ENCODE measurements around the gene PRKAG2. TPM values are rescaled to one million over a fixed set of nuclear protein-coding genes. Genes with fewer than 3 reads are reported as not detected.

The PRKAG2 gene
- total RNA-seq, 1 donor from 2014 or later = 15.7 TPM

DNA sequence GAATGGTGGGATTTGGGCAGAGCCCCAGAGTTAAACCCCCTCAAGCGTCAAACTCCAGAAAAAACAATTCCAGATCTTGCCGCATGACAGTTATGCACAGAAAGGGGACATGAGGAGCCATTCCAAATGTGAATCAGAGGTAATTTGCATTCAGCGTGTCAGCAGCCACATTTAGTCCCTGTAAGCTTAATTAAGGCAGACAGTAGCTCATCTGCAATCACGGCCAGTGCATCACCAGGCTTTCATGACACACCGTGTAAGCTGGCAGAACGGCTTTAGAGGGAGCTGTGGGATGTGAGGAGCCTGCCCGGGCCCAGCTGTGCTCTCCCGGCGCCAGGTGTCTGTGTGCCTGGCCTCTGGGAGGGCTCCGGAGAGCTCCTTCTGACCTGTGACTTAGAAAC, 18.7 kb upstream of the PRKAG2 start:
- Mint-ChIP-seq H3K27me3 (ENCODE audit: low read depth) (peaks cover 74% of the 10 kb centered on the region), H3K36me3 (no peaks in the 10 kb centered on the region), H3K4me1 (peaks cover 31% of the 10 kb centered on the region), H3K9me3 (no peaks in the 10 kb centered on the region), H3K27ac (no peak overlapping the region), H3K4me3 (no peak overlapping the region)
- DNase-seq (ENCODE audit: low spot score in 2 of 2, unreplicated experiment in 2 of 2) = no peak
- TF ChIP-seq, protein P1, sequence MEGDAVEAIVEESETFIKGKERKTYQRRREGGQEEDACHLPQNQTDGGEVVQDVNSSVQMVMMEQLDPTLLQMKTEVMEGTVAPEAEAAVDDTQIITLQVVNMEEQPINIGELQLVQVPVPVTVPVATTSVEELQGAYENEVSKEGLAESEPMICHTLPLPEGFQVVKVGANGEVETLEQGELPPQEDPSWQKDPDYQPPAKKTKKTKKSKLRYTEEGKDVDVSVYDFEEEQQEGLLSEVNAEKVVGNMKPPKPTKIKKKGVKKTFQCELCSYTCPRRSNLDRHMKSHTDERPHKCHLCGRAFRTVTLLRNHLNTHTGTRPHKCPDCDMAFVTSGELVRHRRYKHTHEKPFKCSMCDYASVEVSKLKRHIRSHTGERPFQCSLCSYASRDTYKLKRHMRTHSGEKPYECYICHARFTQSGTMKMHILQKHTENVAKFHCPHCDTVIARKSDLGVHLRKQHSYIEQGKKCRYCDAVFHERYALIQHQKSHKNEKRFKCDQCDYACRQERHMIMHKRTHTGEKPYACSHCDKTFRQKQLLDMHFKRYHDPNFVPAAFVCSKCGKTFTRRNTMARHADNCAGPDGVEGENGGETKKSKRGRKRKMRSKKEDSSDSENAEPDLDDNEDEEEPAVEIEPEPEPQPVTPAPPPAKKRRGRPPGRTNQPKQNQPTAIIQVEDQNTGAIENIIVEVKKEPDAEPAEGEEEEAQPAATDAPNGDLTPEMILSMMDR (IDR thresholded peaks at IDR 0.05; ENCODE audit: unreplicated experiment) = no peak

DNA sequence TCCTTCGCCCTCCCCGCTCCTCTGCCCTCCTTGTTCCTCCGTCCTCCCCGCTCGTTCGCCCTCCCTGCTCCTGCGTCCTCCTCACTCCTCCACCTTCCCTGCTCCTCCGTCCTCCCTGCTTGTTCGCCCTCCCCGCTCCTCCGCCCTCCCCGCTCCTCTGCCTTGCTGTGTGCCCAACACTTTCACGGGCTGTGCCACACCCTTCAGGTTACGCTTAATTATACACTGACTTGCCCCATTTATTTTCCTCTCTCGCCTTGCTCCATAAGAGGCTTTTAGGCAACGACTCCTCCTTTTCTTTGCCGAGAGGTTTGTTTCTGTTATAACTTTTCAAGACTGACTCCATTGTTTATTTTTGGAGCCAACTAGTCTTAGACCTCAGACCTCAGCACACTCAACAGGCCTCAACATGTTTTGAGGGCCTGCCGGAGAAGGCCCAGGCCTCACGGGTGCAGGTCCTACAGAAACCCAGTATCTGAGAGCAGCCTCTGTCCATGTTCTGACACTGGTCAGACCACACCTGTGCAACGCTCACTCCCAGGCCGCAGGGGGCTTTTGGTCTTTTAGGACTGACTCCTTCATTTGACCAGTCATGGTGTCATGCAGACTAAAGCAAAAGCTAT, 18.2 kb upstream of the PRKAG2 start:
- Mint-ChIP-seq H3K9me3 (no peaks in the 10 kb centered on the region), H3K4me3 (no peak overlapping the region), H3K27ac (no peak overlapping the region), H3K27me3 (ENCODE audit: low read depth) (peaks cover 74% of the 10 kb centered on the region), H3K4me1 (peaks cover 31% of the 10 kb centered on the region), H3K36me3 (no peaks in the 10 kb centered on the region)
- DNase-seq (ENCODE audit: low spot score in 2 of 2, unreplicated experiment in 2 of 2) = no peak
- TF ChIP-seq, protein P1 (IDR thresholded peaks at IDR 0.05; ENCODE audit: unreplicated experiment) = no peak

DNA sequence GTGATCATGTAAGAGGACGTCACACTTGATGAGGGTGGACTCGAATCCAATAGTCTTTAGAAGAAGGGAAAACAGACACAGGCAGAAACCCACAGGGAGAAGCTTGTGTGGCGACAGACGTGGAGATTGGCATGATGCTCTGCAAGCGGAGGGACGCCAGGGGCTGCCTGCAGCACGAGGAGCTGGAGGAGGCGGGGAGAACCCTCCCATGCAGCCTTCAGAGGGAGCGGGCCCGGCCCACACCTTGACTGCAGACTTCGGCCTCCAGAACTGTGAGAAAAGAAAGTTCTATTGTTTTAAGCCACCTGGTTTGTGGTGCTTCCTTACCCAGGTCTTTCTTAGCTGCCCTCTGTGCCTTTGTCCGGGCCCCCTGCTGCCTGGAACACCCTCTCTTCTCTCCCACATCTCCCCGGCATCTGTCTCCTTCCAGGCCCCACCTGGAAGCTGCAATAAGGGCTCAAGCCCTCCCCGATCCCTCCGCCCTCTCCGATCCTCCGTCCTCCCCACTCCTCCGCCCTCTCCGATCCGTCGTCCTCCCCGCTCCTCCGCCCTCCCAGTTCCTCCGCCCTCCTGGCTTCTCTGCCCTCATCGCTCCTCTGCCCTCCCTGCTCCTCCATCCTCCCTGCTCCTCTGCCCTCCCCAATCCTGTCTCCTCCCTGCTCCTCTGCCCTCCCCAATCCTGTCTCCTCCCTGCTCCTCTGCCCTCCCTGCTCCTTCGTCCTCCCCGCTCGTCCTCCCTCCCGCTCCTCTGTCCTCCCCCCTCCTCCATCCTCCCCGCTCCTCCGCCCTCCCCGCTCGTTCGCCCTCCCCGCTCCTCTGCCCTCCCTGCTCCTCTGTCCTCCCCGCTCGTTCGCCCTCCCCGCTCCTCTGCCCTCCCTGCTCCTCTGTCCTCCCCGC, 17.4 kb upstream of the PRKAG2 start:
- TF ChIP-seq, protein P1 (IDR thresholded peaks at IDR 0.05; ENCODE audit: unreplicated experiment) = no peak
- DNase-seq (ENCODE audit: low spot score in 2 of 2, unreplicated experiment in 2 of 2) = no peak
- no peaks in the 10 kb centered on the region for H3K36me3 Mint-ChIP-seq
- no peaks in the 10 kb centered on the region for H3K9me3 Mint-ChIP-seq
- H3K27me3 Mint-ChIP-seq (ENCODE audit: low read depth) = peaks cover 74% of the 10 kb centered on the region
- no peak overlapping the region for H3K27ac Mint-ChIP-seq
- no peak overlapping the region for H3K4me3 Mint-ChIP-seq
- peaks cover 31% of the 10 kb centered on the region for H3K4me1 Mint-ChIP-seq

DNA sequence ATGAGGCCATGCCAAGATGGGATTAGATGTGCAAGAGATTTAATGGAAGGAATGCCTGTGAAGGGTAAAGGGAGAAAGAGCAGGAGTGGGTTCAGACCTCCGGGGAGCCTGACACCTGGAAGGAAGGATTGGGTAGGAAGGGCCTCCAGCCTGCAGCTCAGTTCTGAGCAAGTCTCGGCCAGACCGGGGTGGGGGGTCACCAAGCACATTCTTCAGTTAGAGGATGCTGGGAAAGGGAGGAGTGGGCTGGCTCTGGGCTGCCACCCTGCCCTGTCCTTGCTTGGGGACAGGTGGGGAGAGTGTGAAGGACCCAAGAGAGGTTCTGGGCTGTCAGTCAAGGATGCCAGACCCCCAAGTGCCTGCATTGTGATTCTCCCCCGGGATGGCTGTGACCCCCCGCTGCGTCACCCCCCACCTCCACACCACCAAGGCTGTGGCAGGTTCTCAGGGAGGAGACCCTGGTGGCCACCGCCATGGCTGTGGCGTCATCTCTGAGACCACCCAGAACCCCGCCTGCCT, 16.5 kb upstream of the PRKAG2 start:
- peaks cover 78% of the 10 kb centered on the region for H3K27me3 Mint-ChIP-seq (ENCODE audit: low read depth)
- no peak overlapping the region for H3K27ac Mint-ChIP-seq
- peak in 1 of 2 experiments; percentile 34 for DNase-seq (ENCODE audit: low spot score in 2 of 2, unreplicated experiment in 2 of 2)

DNA sequence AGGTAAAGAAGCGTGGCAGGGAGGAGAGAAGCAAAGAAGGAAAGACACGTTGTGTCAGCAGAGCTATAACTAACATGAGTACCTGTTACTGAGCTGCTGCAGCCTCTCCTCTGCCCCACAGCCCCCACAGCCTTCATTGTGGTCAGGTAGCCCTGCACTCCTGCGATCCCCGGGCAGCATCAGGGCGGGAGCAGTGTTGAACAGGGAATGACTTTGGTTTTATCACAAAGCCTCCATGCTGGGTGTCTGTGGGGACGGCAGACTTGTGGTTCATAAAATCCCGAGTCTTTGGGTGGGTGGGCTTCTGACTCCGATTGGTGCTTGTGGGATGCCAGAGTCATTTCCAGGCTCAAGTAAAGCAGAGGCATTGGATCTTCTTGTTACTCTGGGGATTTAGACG, 14.8 kb upstream of the PRKAG2 start:
- no peak overlapping the region for H3K4me3 Mint-ChIP-seq
- no peak for DNase-seq (ENCODE audit: low spot score in 2 of 2, unreplicated experiment in 2 of 2)
- H3K27ac Mint-ChIP-seq = no peak overlapping the region
- peaks cover 22% of the 10 kb centered on the region for H3K4me1 Mint-ChIP-seq
- no peaks in the 10 kb centered on the region for H3K9me3 Mint-ChIP-seq
- H3K36me3 Mint-ChIP-seq = no peaks in the 10 kb centered on the region
- peaks cover 84% of the 10 kb centered on the region for H3K27me3 Mint-ChIP-seq (ENCODE audit: low read depth)
- TF ChIP-seq, protein P1 (IDR thresholded peaks at IDR 0.05; ENCODE audit: unreplicated experiment) = no peak

More for the DNA sequence above, 16.5 kb upstream of the PRKAG2 start:
- H3K4me1 Mint-ChIP-seq = peaks cover 31% of the 10 kb centered on the region
- no peak overlapping the region for H3K4me3 Mint-ChIP-seq
- H3K9me3 Mint-ChIP-seq = no peaks in the 10 kb centered on the region
- H3K36me3 Mint-ChIP-seq = no peaks in the 10 kb centered on the region
- TF ChIP-seq, protein P1 (IDR thresholded peaks at IDR 0.05; ENCODE audit: unreplicated experiment) = no peak
